Right forelimb (tissue), 1 donor: ENCODE data around the gene PGAP6.
"Not testable (repeated sequence)": the region's sequence is repeated elsewhere in the genome, so short reads cannot be mapped to it uniquely, and the experiment has no call there.

Source experiments
- DNase-seq: peaks from one replicate; pipeline ENCODE4 v3.0.0-alpha.2; 2018

The PGAP6 gene

GRCh38 chr16:381789-382717, at the start of gene PGAP6:
TSS of gene PGAP6 (minus strand) at chr16:381978. CDS start at chr16:381821, 157 bp downstream.
- DNase-seq = peak; percentile 78

GRCh38 chr16:430904-431303, 49.1 kb upstream of the PGAP6 start:
- DNase-seq = no peak

- DNase-seq = no peak
Observed at GRCh38 chr16:427250-427649, 45.5 kb upstream of the PGAP6 start.

GRCh38 chr16:426906-427249, 45.1 kb upstream of the PGAP6 start:
- DNase-seq = no peak

GRCh38 chr16:426115-426905, 44.5 kb upstream of the PGAP6 start:
- no peak for DNase-seq

GRCh38 chr16:425740-426114, 43.9 kb upstream of the PGAP6 start:
- no peak for DNase-seq

DNA sequence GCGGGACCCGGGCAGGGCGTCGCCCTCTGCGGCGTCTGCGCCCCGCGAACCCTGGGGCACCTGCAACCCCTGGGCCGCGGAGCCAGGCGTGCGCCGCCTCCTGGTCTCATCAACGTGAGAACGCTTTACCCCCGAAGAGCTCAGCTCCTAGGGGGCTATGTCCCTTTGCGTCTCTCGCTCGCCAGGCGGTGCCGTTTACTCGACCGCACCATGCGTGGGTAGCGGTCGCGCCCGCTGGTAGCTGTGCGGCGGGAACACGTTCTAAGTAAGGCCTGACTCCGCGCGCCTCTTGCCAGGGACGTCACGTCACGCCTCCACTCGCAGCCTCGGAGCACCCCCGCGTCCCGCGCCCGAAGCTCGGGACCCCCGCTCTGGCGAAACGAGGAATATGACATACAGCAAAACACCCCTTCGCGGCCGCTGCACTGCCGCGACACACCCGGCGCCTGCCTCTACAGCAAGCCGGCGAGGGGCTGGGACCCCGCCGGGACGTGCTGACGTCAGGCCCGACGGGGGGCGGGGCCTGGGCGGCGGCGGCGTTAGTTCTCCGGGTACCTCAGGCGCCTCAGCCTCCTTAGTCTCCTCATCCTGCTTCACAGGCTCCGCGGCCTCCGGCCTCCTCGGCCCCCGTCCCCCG, 43.4 kb upstream of the PGAP6 start, which contains the start of gene RAB11FIP3:
RAB11FIP3 (plus strand) TSS at position 568 of the 637 bp plus-strand sequence. CDS start 358 bp downstream, outside the sequence.
- DNase-seq = peak; percentile 91

DNA sequence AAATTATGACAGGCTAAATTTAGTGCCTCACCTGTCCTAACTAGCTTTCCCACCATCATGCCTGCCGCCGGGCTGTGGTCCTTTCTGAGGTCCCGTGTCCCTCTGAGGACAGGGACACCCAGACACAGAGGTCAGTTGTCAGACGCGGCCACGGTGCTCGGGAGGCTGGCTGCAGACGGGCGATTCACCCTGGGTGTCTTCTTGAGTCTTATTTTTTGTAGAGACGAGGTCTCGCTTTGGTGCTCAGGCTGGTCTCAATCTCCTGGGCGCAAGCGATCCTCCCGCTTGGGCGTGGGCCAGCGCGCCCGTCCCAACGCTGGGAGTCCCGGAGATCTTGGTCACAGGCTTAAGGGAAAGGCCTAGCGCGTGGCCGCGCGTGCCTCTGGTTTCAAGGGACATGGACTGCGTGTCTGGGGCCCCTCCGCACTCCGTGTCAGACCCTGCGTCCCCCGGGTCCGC, 42.9 kb upstream of the PGAP6 start:
- no peak for DNase-seq

DNA sequence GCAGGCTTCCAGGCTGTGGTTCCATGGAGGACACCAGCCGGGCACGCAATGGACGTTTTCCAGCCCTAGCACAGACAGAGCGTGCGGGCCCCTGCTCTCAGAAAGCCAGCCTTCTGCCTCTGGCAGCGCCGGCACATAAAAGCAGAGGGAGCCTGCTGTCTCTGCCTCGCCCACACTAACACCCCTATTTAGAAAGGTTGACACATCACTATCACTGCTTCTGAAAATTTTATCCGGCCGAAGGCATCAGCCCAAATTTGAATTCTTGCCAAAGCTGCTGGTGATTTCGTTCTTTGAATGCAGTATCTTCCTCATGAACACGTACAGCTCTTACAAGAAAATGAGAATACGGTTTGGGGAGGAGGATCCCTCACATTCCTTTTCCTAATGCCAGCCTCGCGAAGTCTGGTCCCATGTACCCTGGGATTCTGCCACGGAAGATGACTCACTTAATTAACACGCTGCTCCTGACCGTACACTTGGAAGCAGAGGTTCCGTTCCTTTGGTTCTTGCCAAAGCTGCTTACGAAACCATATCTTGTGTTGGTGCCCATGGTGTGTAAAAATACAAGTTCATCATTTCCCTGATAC, 42.4 kb upstream of the PGAP6 start:
- DNase-seq = no peak

- DNase-seq = not testable (repeated sequence)
Observed at GRCh38 chr16:422179-422578, 40.4 kb upstream of the PGAP6 start.

DNA sequence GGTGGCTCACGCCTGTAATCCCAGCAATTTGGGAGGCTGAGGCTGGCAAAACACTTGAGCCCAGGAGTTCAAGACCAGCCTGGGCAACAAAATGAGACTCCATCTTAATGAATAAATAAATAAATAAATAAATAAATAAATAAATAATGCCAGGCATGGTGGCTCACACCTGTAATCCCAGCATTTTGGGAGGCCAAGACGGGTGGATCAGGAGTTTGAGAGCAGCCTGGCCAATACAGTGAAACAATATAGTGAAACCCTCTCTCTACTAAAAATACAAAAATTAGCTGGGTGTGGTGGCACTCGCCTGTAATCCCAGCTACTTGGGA, 33.4 kb upstream of the PGAP6 start:
- DNase-seq = not testable (repeated sequence)

- DNase-seq = no peak
Observed at GRCh38 chr16:414395-415169, 32.8 kb upstream of the PGAP6 start.

GRCh38 chr16:411576-412265, 29.9 kb upstream of the PGAP6 start:
- no peak for DNase-seq

DNA sequence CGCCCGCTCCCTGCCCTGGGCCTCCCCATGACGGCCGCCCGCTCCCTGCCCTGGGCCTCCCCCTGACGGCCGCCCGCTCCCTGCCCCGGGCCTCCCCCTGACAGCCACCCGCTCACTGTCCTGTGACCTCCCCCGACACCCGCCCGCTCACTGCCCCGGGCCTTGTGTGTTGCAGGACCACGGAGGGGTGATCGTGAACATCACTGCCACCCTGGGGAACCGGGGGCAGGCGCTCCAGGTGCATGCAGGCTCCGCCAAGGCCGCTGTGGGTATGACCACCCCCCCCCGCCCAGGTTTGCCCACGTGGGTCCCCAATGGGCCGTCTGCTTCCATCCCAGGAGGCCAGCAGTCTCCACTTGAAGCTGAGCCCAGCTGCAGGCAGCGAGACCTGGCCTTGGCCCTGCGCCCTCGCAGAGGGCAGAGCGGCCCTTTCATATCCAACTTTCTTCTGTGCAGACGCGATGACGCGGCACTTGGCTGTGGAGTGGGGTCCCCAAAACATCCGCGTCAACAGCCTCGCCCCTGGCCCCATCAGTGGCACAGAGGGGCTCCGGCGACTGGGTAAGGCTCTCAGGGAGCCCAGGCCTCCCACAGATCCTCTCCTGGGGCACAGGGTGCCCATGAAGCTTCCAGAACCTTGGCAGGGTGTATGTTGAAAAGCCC, 28.9 kb upstream of the PGAP6 start:
- DNase-seq = no peak

GRCh38 chr16:407253-407652, 25.5 kb upstream of the PGAP6 start:
- no peak for DNase-seq

DNA sequence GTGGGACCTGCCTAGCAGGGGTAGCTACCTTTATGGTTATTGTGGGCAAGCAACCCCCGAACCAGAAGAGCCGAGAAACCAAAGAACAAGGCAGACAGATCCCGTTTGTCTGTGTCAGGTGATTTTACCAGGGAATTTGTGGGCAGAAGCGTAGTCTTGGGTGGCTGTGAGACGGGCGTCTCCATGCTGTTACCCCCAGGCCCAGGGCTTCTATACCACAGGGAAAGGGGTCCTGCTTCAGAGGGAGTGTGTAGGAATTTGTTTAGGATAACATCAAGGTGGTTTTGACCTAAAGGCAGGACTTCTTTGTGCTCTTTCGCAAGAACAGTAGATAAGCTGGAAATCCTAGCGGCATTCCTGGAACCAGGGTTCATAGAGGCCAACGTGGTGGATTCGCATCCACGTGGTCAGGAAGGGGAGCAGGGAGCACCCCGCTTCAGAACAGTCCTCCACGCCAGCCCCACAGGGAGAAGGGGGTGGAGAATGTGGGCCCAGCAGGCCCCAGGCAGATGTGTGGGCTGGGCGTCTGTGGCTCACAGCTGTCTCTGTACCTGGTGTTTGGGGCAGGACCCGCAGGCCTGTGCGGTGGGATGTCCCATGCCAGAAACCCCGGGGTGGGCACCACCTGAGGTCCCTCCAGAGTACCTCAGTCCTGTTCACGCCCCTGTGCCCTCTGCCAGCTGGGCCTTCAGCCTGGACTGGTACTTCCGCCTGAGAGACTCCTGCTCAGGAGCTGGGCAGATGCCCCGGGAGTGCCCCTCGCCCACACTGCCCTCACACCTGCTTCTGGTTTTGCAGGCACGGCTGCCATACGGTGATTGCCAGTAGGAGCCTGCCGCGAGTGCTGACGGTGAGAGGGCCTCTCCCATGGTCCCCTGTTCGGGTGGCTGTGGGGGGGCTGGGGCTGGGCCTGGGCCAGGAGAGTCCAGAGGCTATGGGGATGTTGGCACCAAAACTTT, 24.0 kb upstream of the PGAP6 start:
- no peak for DNase-seq

GRCh38 chr16:404971-405486, 23.3 kb upstream of the PGAP6 start:
- DNase-seq = no peak

DNA sequence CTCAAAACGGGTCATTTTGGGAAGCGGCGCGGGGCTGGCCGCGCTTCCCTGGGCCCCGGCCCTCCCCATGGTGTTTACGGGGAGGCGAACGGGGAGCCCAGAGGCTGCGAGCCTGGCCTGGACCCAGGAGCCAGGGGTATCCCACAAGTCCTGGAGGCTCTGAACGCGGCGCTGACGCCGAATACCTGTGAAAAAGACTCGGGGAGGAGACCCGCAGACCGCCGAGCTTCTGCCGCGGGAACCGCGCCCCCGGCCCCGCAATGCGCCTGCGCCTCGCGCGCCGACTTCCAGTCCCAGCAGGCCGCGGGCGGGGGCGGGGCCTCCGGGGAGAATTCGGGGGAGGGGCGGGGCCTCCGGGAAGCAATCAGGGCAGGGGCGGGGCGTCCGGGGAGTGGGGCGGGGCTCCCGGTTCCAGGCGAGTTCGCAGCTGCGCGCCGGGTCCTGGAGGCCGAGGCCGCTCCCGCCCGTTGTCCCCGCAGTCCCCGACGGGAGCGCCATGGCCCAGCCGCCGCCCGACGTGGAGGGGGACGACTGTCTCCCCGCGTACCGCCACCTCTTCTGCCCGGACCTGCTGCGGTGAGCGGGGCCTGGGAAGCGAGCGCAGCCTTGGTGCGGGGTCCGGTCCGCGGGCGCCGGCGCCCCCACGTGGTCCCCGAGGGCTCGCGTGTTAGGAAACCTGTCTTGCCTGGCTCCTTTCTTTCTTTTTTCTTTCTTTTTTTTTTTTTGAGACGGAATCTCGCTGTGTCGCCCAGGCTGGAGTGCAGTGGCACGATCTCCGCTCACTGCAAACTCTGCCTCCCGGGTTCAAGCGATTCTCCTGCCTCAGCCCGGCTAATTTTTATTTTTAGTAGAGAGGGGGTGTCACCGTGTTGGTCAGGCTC, 19.9 kb upstream of the PGAP6 start, which contains the start of gene DECR2:
DECR2 (plus strand) TSS at position 418 of the 881 bp plus-strand sequence; CDS start at position 497, 79 bp downstream.
- peak; percentile 100 for DNase-seq
